Smooth muscle cell (in vitro differentiated cells): Measurements from ENCODE around the gene CLK3. TPM values are rescaled to one million over a fixed set of nuclear protein-coding genes. Genes with fewer than 3 reads are reported as not detected.

ENCODE experiments used
- DNase-seq: peaks from one replicate; lab custom pipeline; 2025; ENCODE audit not compliant: unreplicated experiment; lab: John Stamatoyannopoulos, UW
- H2AFZ ChIP-seq: fragments of 200-600 bp; sonication (generic); 2 replicates; pipeline ENCODE4 v1.6.0; 2016; ENCODE audit warnings: antibody characterized with exemption, low read depth, mild to moderate bottlenecking
- H3F3A ChIP-seq: fragments of 200-600 bp; sonication (generic); 2 replicates; pipeline ENCODE4 v1.6.0; 2017; ENCODE audit warnings: antibody characterized with exemption, low read depth
- H3K27ac ChIP-seq: fragments of 200-600 bp; sonication (generic); 2 replicates; pipeline ENCODE4 v1.5.1; 2016; ENCODE audit warnings: low read depth, mild to moderate bottlenecking
- H3K27me3 ChIP-seq: fragments of 200-600 bp; sonication (generic); 2 replicates; pipeline ENCODE4 v1.6.1; 2016; ENCODE audit warnings: low read depth, mild to moderate bottlenecking
- H3K36me3 ChIP-seq: fragments of 200-600 bp; sonication (generic); 2 replicates; pipeline ENCODE4 v1.5.1; 2016; ENCODE audit warnings: low read depth
- H3K4me1 ChIP-seq: fragments of 200-600 bp; sonication (generic); 2 replicates; pipeline ENCODE4 v1.5.1; 2016; ENCODE audit warnings: low read depth
- H3K4me2 ChIP-seq: fragments of 200-600 bp; sonication (generic); 2 replicates; pipeline ENCODE4 v1.6.0; 2016; ENCODE audit warnings: mild to moderate bottlenecking
- H3K4me3 ChIP-seq: fragments of 200-600 bp; sonication (generic); 2 replicates; pipeline ENCODE4 v1.5.1; 2016; ENCODE audit warnings: mild to moderate bottlenecking
- H3K79me2 ChIP-seq: fragments of 200-600 bp; sonication (generic); 2 replicates; pipeline ENCODE4 v1.6.0; 2016; ENCODE audit warnings: low read depth, mild to moderate bottlenecking
- H3K9ac ChIP-seq: fragments of 200-600 bp; sonication (generic); 2 replicates; pipeline ENCODE4 v1.6.0; 2016; ENCODE audit warnings: low read depth
- H3K9me3 ChIP-seq: fragments of 200-600 bp; sonication (generic); replicated peaks from 2 replicates; pipeline ENCODE4 v1.5.1; 2016; ENCODE audit warnings: low read depth
- H4K20me1 ChIP-seq: fragments of 200-600 bp; sonication (generic); 2 replicates; pipeline ENCODE4 v1.6.0; 2016; ENCODE audit warnings: low read depth
- CTCF ChIP-seq: fragments of 200-600 bp; sonication (generic); IDR thresholded peaks from 2 replicates; pipeline ENCODE4 v1.5.1; 2017; ENCODE audit warnings: borderline replicate concordance, mild to moderate bottlenecking, antibody characterized with exemption; ENCODE audit not compliant: insufficient read depth, poor library complexity, severe bottlenecking
- WGBS: methylation state at CpG from one replicate; pipeline ENCODE4 v1.1.7; 2016; ENCODE audit warnings: low lambda C conversion rate; 5-methylcytosine and 5-hydroxymethylcytosine counted together
- polyA plus RNA-seq: library from polyadenylated mRNA; unstranded; fragments of >200 nt; fragmentation: Nextera tagmentation; extraction: Ambion mirVana; gene quantifications from 2 replicates; pipeline ENCODE4 v1.2.1, GENCODE V29; 2016
- total RNA-seq: library from RNA; depleted of rRNA; stranded (reverse); fragments of >200 nt; gene quantifications from 2 replicates; pipeline ENCODE4 v1.2.3, GENCODE V29; 2014

CLK3 gene
- total and polyA plus RNA-seq, 2 experiments from 2014 or later, result 68.8 to 105 TPM

GRCh38 chr15:74584204-74584603 is 31.4 kb upstream of the CLK3 start:
- Histone ChIP-seq H3K27ac (no peak overlapping the region), H3F3A (no peaks in the 10 kb centered on the region), H3K4me3 (no peak overlapping the region), H3K27me3 (no peaks in the 10 kb centered on the region), H4K20me1 (no peaks in the 10 kb centered on the region), H3K36me3 (no peaks in the 10 kb centered on the region), H3K4me1 (peaks cover 31% of the 10 kb centered on the region), H3K79me2 (no peaks in the 10 kb centered on the region), H3K4me2 (no peak overlapping the region), H3K9me3 (no peaks in the 10 kb centered on the region), H2AFZ (no peak overlapping the region), H3K9ac (no peak overlapping the region)
- TF ChIP-seq CTCF, result no peak
- no peak for DNase-seq
- 73% methylated on average over 2 of the region's 2 CpGs for whole genome bisulfite sequencing

GRCh38 chr15:74584779-74585178 is 30.9 kb upstream of the CLK3 start:
- Histone ChIP-seq H3K4me3 (no peak overlapping the region), H3K27ac (no peak overlapping the region), H3K9me3 (no peaks in the 10 kb centered on the region), H3K27me3 (no peaks in the 10 kb centered on the region), H3K79me2 (no peaks in the 10 kb centered on the region), H3K36me3 (no peaks in the 10 kb centered on the region), H3F3A (no peaks in the 10 kb centered on the region), H2AFZ (no peak overlapping the region), H3K9ac (no peak overlapping the region), H3K4me2 (no peak overlapping the region), H4K20me1 (no peaks in the 10 kb centered on the region), H3K4me1 (peaks cover 31% of the 10 kb centered on the region)
- TF ChIP-seq CTCF, result no peak
- WGBS, result 38% methylated on average over 4 of the region's 4 CpGs
- DNase-seq, result no peak

GRCh38 chr15:74585191-74585590 is 30.4 kb upstream of the CLK3 start:
- Histone ChIP-seq H3K9ac (no peak overlapping the region), H3K4me1 (peaks cover 31% of the 10 kb centered on the region), H3K4me2 (no peak overlapping the region), H4K20me1 (no peaks in the 10 kb centered on the region), H3K79me2 (no peaks in the 10 kb centered on the region), H3K27me3 (no peaks in the 10 kb centered on the region), H3K9me3 (no peaks in the 10 kb centered on the region), H3F3A (no peaks in the 10 kb centered on the region), H3K27ac (no peak overlapping the region), H2AFZ (no peak overlapping the region), H3K36me3 (no peaks in the 10 kb centered on the region), H3K4me3 (no peak overlapping the region)
- no peak for TF ChIP-seq CTCF
- 78% methylated on average over 3 of the region's 3 CpGs for WGBS
- DNase-seq, result no peak

GRCh38 chr15:74585857-74586256 is 29.8 kb upstream of the CLK3 start:
- Histone ChIP-seq H3K27ac (no peak overlapping the region), H4K20me1 (no peaks in the 10 kb centered on the region), H3K79me2 (no peaks in the 10 kb centered on the region), H3K27me3 (no peaks in the 10 kb centered on the region), H3K4me2 (no peak overlapping the region), H3K4me3 (no peak overlapping the region), H3F3A (no peaks in the 10 kb centered on the region), H3K36me3 (no peaks in the 10 kb centered on the region), H2AFZ (no peak overlapping the region), H3K9me3 (no peaks in the 10 kb centered on the region), H3K9ac (no peak overlapping the region), H3K4me1 (peaks cover 31% of the 10 kb centered on the region)
- DNase-seq, result no peak
- TF ChIP-seq CTCF, result no peak
- 84% methylated on average over 9 of the region's 9 CpGs for WGBS
